Activated naive CD8-positive, alpha-beta T cell treated with anti-CD3 and anti-CD28 coated beads, Interleukin-2, amount 50 U/mL, for 24 hours (primary cell): ENCODE results near the gene MYO3B.
"Not testable (repeated sequence)": the region's sequence is repeated elsewhere in the genome, so short reads cannot be mapped to it uniquely, and the experiment has no call there.

ENCODE experiments used
- ATAC-seq: fragments of 150-1000 bp; cut with Tn5 transposase; one replicate; pipeline ENCODE4 v1.10.0; 2021
- DNase-seq: peaks from one replicate; pipeline ENCODE4 v3.0.0; 2021
- H3K27ac Mint-ChIP-seq: one replicate; pipeline ENCODE4 v1.8.0; 2021; ENCODE audit warnings: mild to moderate bottlenecking, mixed read lengths
- H3K27me3 Mint-ChIP-seq: one replicate; pipeline ENCODE4 v1.8.0; 2021; ENCODE audit warnings: mixed read lengths
- H3K36me3 Mint-ChIP-seq: one replicate; pipeline ENCODE4 v1.8.0; 2021; ENCODE audit warnings: low read depth, mixed read lengths
- H3K4me1 Mint-ChIP-seq: one replicate; pipeline ENCODE4 v1.8.0; 2021; ENCODE audit warnings: mixed read lengths
- H3K4me3 Mint-ChIP-seq: one replicate; pipeline ENCODE4 v1.8.0; 2021; ENCODE audit warnings: mild to moderate bottlenecking, moderate library complexity, mixed read lengths
- H3K9me3 Mint-ChIP-seq: one replicate; pipeline ENCODE4 v1.8.0; 2021; ENCODE audit warnings: mixed read lengths

MYO3B gene

GRCh38 chr2:170466632-170467031 lies 288.7 kb downstream of the MYO3B start:
- H3K36me3 Mint-ChIP-seq, result no peaks in the 10 kb centered on the region
- no peak overlapping the region for H3K27ac Mint-ChIP-seq
- H3K9me3 Mint-ChIP-seq, result peaks cover 7% of the 10 kb centered on the region
- ATAC-seq (no peak), DNase-seq (no peak)
- H3K27me3 Mint-ChIP-seq, result peaks cover 4% of the 10 kb centered on the region
- no peaks in the 10 kb centered on the region for H3K4me1 Mint-ChIP-seq
- H3K4me3 Mint-ChIP-seq, result no peak overlapping the region

GRCh38 chr2:170467568-170468422 lies 289.8 kb downstream of the MYO3B start:
- Mint-ChIP-seq H3K4me1 (no peaks in the 10 kb centered on the region), H3K36me3 (no peaks in the 10 kb centered on the region), H3K4me3 (no peak overlapping the region), H3K27ac (no peak overlapping the region), H3K9me3 (peaks cover 7% of the 10 kb centered on the region), H3K27me3 (peaks cover 4% of the 10 kb centered on the region)
- DNase-seq (no peak), ATAC-seq (no peak)

- no peak overlapping the region for H3K27ac Mint-ChIP-seq
- no peak for DNase-seq
- no peaks in the 10 kb centered on the region for H3K36me3 Mint-ChIP-seq
- no peak overlapping the region for H3K4me3 Mint-ChIP-seq
- peaks cover 4% of the 10 kb centered on the region for H3K27me3 Mint-ChIP-seq
- no peak for ATAC-seq
- no peaks in the 10 kb centered on the region for H3K4me1 Mint-ChIP-seq
- peaks cover 7% of the 10 kb centered on the region for H3K9me3 Mint-ChIP-seq
Measured at GRCh38 chr2:170468557-170468956, 290.6 kb downstream of the MYO3B start.

- ATAC-seq, H3K4me3 Mint-ChIP-seq, H3K36me3 Mint-ChIP-seq, H3K27me3 Mint-ChIP-seq, H3K4me1 Mint-ChIP-seq, DNase-seq, H3K9me3 Mint-ChIP-seq, H3K27ac Mint-ChIP-seq: not testable (repeated sequence)
Measured at GRCh38 chr2:170472498-170472897, 294.6 kb downstream of the MYO3B start.

GRCh38 chr2:170475878-170476277 lies 297.9 kb downstream of the MYO3B start:
- peaks cover under 1% of the 10 kb centered on the region for H3K9me3 Mint-ChIP-seq
- H3K27ac Mint-ChIP-seq, result no peak overlapping the region
- no peak for ATAC-seq
- no peaks in the 10 kb centered on the region for H3K4me1 Mint-ChIP-seq
- DNase-seq, result no peak
- no peak overlapping the region for H3K4me3 Mint-ChIP-seq
- H3K36me3 Mint-ChIP-seq, result no peaks in the 10 kb centered on the region
- peaks cover 3% of the 10 kb centered on the region for H3K27me3 Mint-ChIP-seq

- no peaks in the 10 kb centered on the region for H3K9me3 Mint-ChIP-seq
- DNase-seq (no peak), ATAC-seq (no peak)
- H3K27me3 Mint-ChIP-seq, result peaks cover 6% of the 10 kb centered on the region
- no peaks in the 10 kb centered on the region for H3K4me1 Mint-ChIP-seq
- H3K36me3 Mint-ChIP-seq, result no peaks in the 10 kb centered on the region
- H3K4me3 Mint-ChIP-seq, result no peak overlapping the region
- H3K27ac Mint-ChIP-seq, result no peak overlapping the region
Measured at GRCh38 chr2:170477630-170478029, 299.7 kb downstream of the MYO3B start.

GRCh38 chr2:170481201-170481600 lies 303.3 kb downstream of the MYO3B start:
- Mint-ChIP-seq H3K4me1 (no peaks in the 10 kb centered on the region), H3K36me3 (no peaks in the 10 kb centered on the region), H3K27me3 (peaks cover 6% of the 10 kb centered on the region), H3K27ac (no peak overlapping the region), H3K9me3 (no peaks in the 10 kb centered on the region), H3K4me3 (no peak overlapping the region)
- ATAC-seq, result no peak
- DNase-seq, result no peak

- ATAC-seq (no peak), DNase-seq (no peak)
- H3K36me3 Mint-ChIP-seq, result no peaks in the 10 kb centered on the region
- H3K9me3 Mint-ChIP-seq, result no peaks in the 10 kb centered on the region
- H3K4me3 Mint-ChIP-seq, result no peak overlapping the region
- peaks cover 3% of the 10 kb centered on the region for H3K27me3 Mint-ChIP-seq
- H3K27ac Mint-ChIP-seq, result no peak overlapping the region
- no peaks in the 10 kb centered on the region for H3K4me1 Mint-ChIP-seq
Measured at GRCh38 chr2:170484552-170484951, 306.6 kb downstream of the MYO3B start.

- Mint-ChIP-seq H3K27me3 (peaks cover 3% of the 10 kb centered on the region), H3K9me3 (no peaks in the 10 kb centered on the region), H3K36me3 (no peaks in the 10 kb centered on the region), H3K4me1 (no peaks in the 10 kb centered on the region), H3K27ac (no peak overlapping the region), H3K4me3 (no peak overlapping the region)
- DNase-seq (no peak), ATAC-seq (no peak)
Measured at GRCh38 chr2:170485254-170486026, 307.5 kb downstream of the MYO3B start.

- no peak overlapping the region for H3K4me3 Mint-ChIP-seq
- no peak for ATAC-seq
Measured at GRCh38 chr2:170486730-170487129, 308.8 kb downstream of the MYO3B start.

GRCh38 chr2:170488807-170489206 lies 310.9 kb downstream of the MYO3B start:
- no peaks in the 10 kb centered on the region for H3K9me3 Mint-ChIP-seq
- ATAC-seq (no peak), DNase-seq (no peak)
- no peaks in the 10 kb centered on the region for H3K4me1 Mint-ChIP-seq
- no peak overlapping the region for H3K4me3 Mint-ChIP-seq
- H3K27ac Mint-ChIP-seq, result no peak overlapping the region
- no peaks in the 10 kb centered on the region for H3K36me3 Mint-ChIP-seq
- H3K27me3 Mint-ChIP-seq, result no peaks in the 10 kb centered on the region

More at GRCh38 chr2:170486730-170487129, 308.8 kb downstream of the MYO3B start:
- Mint-ChIP-seq H3K9me3 (no peaks in the 10 kb centered on the region), H3K27me3 (peaks cover 3% of the 10 kb centered on the region), H3K27ac (no peak overlapping the region), H3K36me3 (no peaks in the 10 kb centered on the region), H3K4me1 (no peaks in the 10 kb centered on the region)
- no peak for DNase-seq

GRCh38 chr2:170492010-170492409 lies 314.1 kb downstream of the MYO3B start:
- Mint-ChIP-seq H3K27me3 (peaks cover 15% of the 10 kb centered on the region), H3K4me1 (no peaks in the 10 kb centered on the region), H3K36me3 (no peaks in the 10 kb centered on the region), H3K4me3 (no peak overlapping the region), H3K9me3 (no peaks in the 10 kb centered on the region), H3K27ac (no peak overlapping the region)
- no peak for ATAC-seq
- DNase-seq, result no peak

GRCh38 chr2:170493426-170494097 lies 315.6 kb downstream of the MYO3B start:
- H3K4me1 Mint-ChIP-seq, result no peaks in the 10 kb centered on the region
- H3K27me3 Mint-ChIP-seq, result peaks cover 15% of the 10 kb centered on the region
- H3K9me3 Mint-ChIP-seq, result no peaks in the 10 kb centered on the region
- H3K27ac Mint-ChIP-seq, result no peak overlapping the region
- no peak overlapping the region for H3K4me3 Mint-ChIP-seq
- no peaks in the 10 kb centered on the region for H3K36me3 Mint-ChIP-seq
- ATAC-seq (no peak), DNase-seq (no peak)

GRCh38 chr2:170495896-170496295 lies 317.9 kb downstream of the MYO3B start:
- Mint-ChIP-seq H3K27me3 (peaks cover 15% of the 10 kb centered on the region), H3K4me1 (no peaks in the 10 kb centered on the region), H3K9me3 (no peaks in the 10 kb centered on the region), H3K27ac (no peak overlapping the region), H3K36me3 (no peaks in the 10 kb centered on the region), H3K4me3 (no peak overlapping the region)
- DNase-seq, result no peak
- no peak for ATAC-seq

GRCh38 chr2:170498619-170499018 lies 320.7 kb downstream of the MYO3B start:
- H3K27me3 Mint-ChIP-seq, result peaks cover 15% of the 10 kb centered on the region

More at GRCh38 chr2:170498619-170499018, 320.7 kb downstream of the MYO3B start:
- Mint-ChIP-seq H3K27ac (no peak overlapping the region), H3K4me3 (no peak overlapping the region), H3K36me3 (no peaks in the 10 kb centered on the region), H3K4me1 (no peaks in the 10 kb centered on the region), H3K9me3 (no peaks in the 10 kb centered on the region)
- ATAC-seq, result no peak
- no peak for DNase-seq
